Loucy (cell line): ENCODE results near the gene SIGLEC7.

Experiments used
- CTCF ChIP-seq: fragments of 200-600 bp; sonication (generic); conservative IDR thresholded peaks from 2 replicates; pipeline ENCODE4 v1.5.1; 2014; ENCODE audit warnings: mild to moderate bottlenecking, antibody characterized with exemption, low read length
- EZH2phosphoT487 ChIP-seq: fragments of 200-600 bp; IDR thresholded peaks from 2 replicates; pipeline ENCODE4 v1.6.1; 2018; ENCODE audit warnings: antibody characterized with exemption, mild to moderate bottlenecking, moderate library complexity, borderline replicate concordance

- no peak for TF ChIP-seq CTCF
- no peak for TF ChIP-seq EZH2phosphoT487
Measured at GRCh38 chr19:51099047-51099382, 43.1 kb upstream of the SIGLEC7 start.
